HL-60 (cell line): ENCODE results near the gene DDB1.
"Not testable (repeated sequence)": the region's sequence is repeated elsewhere in the genome, so short reads cannot be mapped to it uniquely, and the experiment has no call there.

Experiments used
- DNase-seq, 2 experiments: peaks; one replicate each; pipeline ENCODE4 v3.0.0-alpha.2; 2010 to 2020; ENCODE audit warnings: low read depth in 1 of 2, low spot score in 1 of 2
- H3K27ac ChIP-seq: fragments of 250-450 bp; sonication (Bioruptor Pico); replicated peaks from 2 replicates; pipeline ENCODE4 v1.5.1; 2020; ENCODE audit warnings: mild to moderate bottlenecking, moderate library complexity
- H3K27me3 ChIP-seq: fragments of 250-450 bp; sonication (Bioruptor Pico); 2 replicates; pipeline ENCODE4 v1.5.1; 2021; ENCODE audit warnings: mild to moderate bottlenecking, moderate library complexity; ENCODE audit not compliant: insufficient read depth, poor library complexity, severe bottlenecking
- H3K4me3 ChIP-seq: replicated peaks from 2 replicates; pipeline ENCODE4 v1.5.1; 2011; ENCODE audit warnings: mild to moderate bottlenecking, control low read depth, low read length; ENCODE audit not compliant: insufficient read depth
- GABPA ChIP-seq: IDR thresholded peaks from 2 replicates; pipeline ENCODE4 v1.6.1; 2012; ENCODE audit warnings: low read depth
- REST ChIP-seq: IDR thresholded peaks from 2 replicates; pipeline ENCODE4 v1.6.1; 2012; ENCODE audit warnings: low read depth; ENCODE audit not compliant: insufficient replicate concordance
- SPI1 ChIP-seq: IDR thresholded peaks from 2 replicates; pipeline ENCODE4 v1.6.1; 2012; ENCODE audit warnings: low read depth, mild to moderate bottlenecking, borderline replicate concordance
- TF ChIP-seq, protein P1 (sequence below): IDR thresholded peaks from one replicate; pipeline ENCODE4 v1.5.1; 2011; ENCODE audit warnings: low read length, control low read depth, inconsistent platforms; ENCODE audit not compliant: insufficient read depth

The DDB1 gene

GRCh38 chr11:61254403-61255025 is 78.4 kb downstream of the DDB1 start:
- H3K4me3 ChIP-seq = no peak overlapping the region
- no peaks in the 10 kb centered on the region for H3K27me3 ChIP-seq
- peak; percentile 43 to 69 for DNase-seq
- TF ChIP-seq REST = no peak
- no peak for TF ChIP-seq GABPA
- TF ChIP-seq SPI1 = no peak
- TF ChIP-seq, protein P1, sequence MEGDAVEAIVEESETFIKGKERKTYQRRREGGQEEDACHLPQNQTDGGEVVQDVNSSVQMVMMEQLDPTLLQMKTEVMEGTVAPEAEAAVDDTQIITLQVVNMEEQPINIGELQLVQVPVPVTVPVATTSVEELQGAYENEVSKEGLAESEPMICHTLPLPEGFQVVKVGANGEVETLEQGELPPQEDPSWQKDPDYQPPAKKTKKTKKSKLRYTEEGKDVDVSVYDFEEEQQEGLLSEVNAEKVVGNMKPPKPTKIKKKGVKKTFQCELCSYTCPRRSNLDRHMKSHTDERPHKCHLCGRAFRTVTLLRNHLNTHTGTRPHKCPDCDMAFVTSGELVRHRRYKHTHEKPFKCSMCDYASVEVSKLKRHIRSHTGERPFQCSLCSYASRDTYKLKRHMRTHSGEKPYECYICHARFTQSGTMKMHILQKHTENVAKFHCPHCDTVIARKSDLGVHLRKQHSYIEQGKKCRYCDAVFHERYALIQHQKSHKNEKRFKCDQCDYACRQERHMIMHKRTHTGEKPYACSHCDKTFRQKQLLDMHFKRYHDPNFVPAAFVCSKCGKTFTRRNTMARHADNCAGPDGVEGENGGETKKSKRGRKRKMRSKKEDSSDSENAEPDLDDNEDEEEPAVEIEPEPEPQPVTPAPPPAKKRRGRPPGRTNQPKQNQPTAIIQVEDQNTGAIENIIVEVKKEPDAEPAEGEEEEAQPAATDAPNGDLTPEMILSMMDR = peak; percentile 99
- H3K27ac ChIP-seq = no peak overlapping the region

- H3K27me3 ChIP-seq, DNase-seq, H3K27ac ChIP-seq, H3K4me3 ChIP-seq: not testable (repeated sequence)
Observed at GRCh38 chr11:61252332-61252731, 80.6 kb downstream of the DDB1 start.

GRCh38 chr11:61250796-61251765 is 81.8 kb downstream of the DDB1 start:
- not testable (repeated sequence) for H3K27me3 ChIP-seq, DNase-seq, H3K27ac ChIP-seq, H3K4me3 ChIP-seq
